Trophoblast cell (in vitro differentiated cells and primary cell): ENCODE measurements around the gene SPATA21.
A peak's percentile ranks its signal among the peaks of the same experiment; 100 is the strongest.

Source experiments
- DNase-seq, 2 donors: peaks; one replicate each; pipeline ENCODE4 v3.0.0-alpha.2; 2016
- H2AFZ ChIP-seq: 2 replicates; pipeline ENCODE4 v1.6.1; 2013; ENCODE audit warnings: low read length, moderate library complexity, mild to moderate bottlenecking; ENCODE audit not compliant: insufficient read depth, poor library complexity
- H2AK5ac ChIP-seq: 2 replicates; pipeline ENCODE4 v1.6.1; 2013; ENCODE audit warnings: mild to moderate bottlenecking, low read length
- H2BK120ac ChIP-seq: 2 replicates; pipeline ENCODE4 v1.6.1; 2013; ENCODE audit warnings: low read length, mild to moderate bottlenecking, moderate library complexity; ENCODE audit not compliant: insufficient read depth, poor library complexity
- H2BK12ac ChIP-seq: 2 replicates; pipeline ENCODE4 v1.6.1; 2013; ENCODE audit warnings: mild to moderate bottlenecking, low read length, moderate library complexity
- H2BK5ac ChIP-seq: 2 replicates; pipeline ENCODE4 v1.6.1; 2013; ENCODE audit warnings: low read length, low read depth, moderate library complexity, mild to moderate bottlenecking; ENCODE audit not compliant: poor library complexity
- H3K14ac ChIP-seq: 2 replicates; pipeline ENCODE4 v1.6.1; 2013; ENCODE audit warnings: mild to moderate bottlenecking, low read length
- H3K18ac ChIP-seq: 2 replicates; pipeline ENCODE4 v1.6.1; 2013; ENCODE audit warnings: mild to moderate bottlenecking, low read length
- H3K23ac ChIP-seq: 2 replicates; pipeline ENCODE4 v1.6.1; 2013; ENCODE audit warnings: low read length
- H3K27ac ChIP-seq: 2 replicates; pipeline ENCODE4 v1.5.1; 2013; ENCODE audit warnings: low read depth, mild to moderate bottlenecking, inconsistent platforms, low read length, moderate library complexity
- H3K27me3 ChIP-seq: 2 replicates; pipeline ENCODE4 v1.6.1; 2013; ENCODE audit warnings: inconsistent platforms, mild to moderate bottlenecking, low read length, moderate library complexity; ENCODE audit not compliant: insufficient read depth
- H3K36me3 ChIP-seq, 2 experiments: 1 replicate in 1 of 2; 2 replicates in 1 of 2; pipeline ENCODE4 v1.6.1; 2013; ENCODE audit warnings: low read length in 2 of 2, mild to moderate bottlenecking in 2 of 2, moderate library complexity in 1 of 2; ENCODE audit not compliant: insufficient read depth in 2 of 2, control insufficient read depth in 1 of 2
- H3K4ac ChIP-seq: 2 replicates; pipeline ENCODE4 v1.6.1; 2013; ENCODE audit warnings: low read depth, mild to moderate bottlenecking, low read length, moderate library complexity
- H3K4me1 ChIP-seq, 2 experiments: 1 replicate in 1 of 2; 2 replicates in 1 of 2; pipeline ENCODE4 v1.6.1; 2013; ENCODE audit warnings: low read length in 2 of 2, mild to moderate bottlenecking in 2 of 2, moderate library complexity in 1 of 2; ENCODE audit not compliant: insufficient read depth in 2 of 2, control insufficient read depth in 1 of 2
- H3K4me2 ChIP-seq: 2 replicates; pipeline ENCODE4 v1.6.1; 2013; ENCODE audit warnings: inconsistent platforms, mild to moderate bottlenecking, low read length, moderate library complexity
- H3K4me3 ChIP-seq: 2 replicates; pipeline ENCODE4 v1.5.1; 2013; ENCODE audit warnings: mild to moderate bottlenecking, low read depth, low read length, inconsistent platforms
- H3K79me1 ChIP-seq: one replicate; pipeline ENCODE4 v1.6.1; 2013; ENCODE audit warnings: low read length
- H3K79me2 ChIP-seq: 2 replicates; pipeline ENCODE4 v1.6.1; 2013; ENCODE audit warnings: low read length, mild to moderate bottlenecking; ENCODE audit not compliant: control insufficient read depth, insufficient read depth, poor library complexity
- H3K9ac ChIP-seq: 2 replicates; pipeline ENCODE4 v1.6.1; 2013; ENCODE audit warnings: mild to moderate bottlenecking, low read length
- H3K9me3 ChIP-seq: 2 replicates; pipeline ENCODE4 v1.6.1; 2013; ENCODE audit warnings: low read depth, mild to moderate bottlenecking, control low read depth, inconsistent platforms, low read length; ENCODE audit not compliant: insufficient read depth
- H4K12ac ChIP-seq: 2 replicates; pipeline ENCODE4 v1.6.1; 2013; ENCODE audit warnings: low read depth, mild to moderate bottlenecking, low read length, moderate library complexity
- H4K8ac ChIP-seq: 2 replicates; pipeline ENCODE4 v1.6.1; 2013; ENCODE audit warnings: low read depth, mild to moderate bottlenecking, low read length, moderate library complexity
- H4K91ac ChIP-seq: one replicate; pipeline ENCODE4 v1.6.1; 2013; ENCODE audit warnings: low read depth, mild to moderate bottlenecking, low read length, moderate library complexity
- WGBS: extraction: QIAGEN DNeasy Blood & Tissue Kit; methylation state at CpG from one replicate; pipeline ENCODE4 v1.1.7; 2013; ENCODE audit warnings: missing lambda C conversion rate; ENCODE audit not compliant: insufficient read length, insufficient coverage; ENCODE audit errors: extremely low coverage; 5-methylcytosine and 5-hydroxymethylcytosine counted together

SPATA21 gene

GRCh38 chr1:16387201-16388188 is 49.7 kb downstream of the SPATA21 start:
- no peak overlapping the region for H3K4me2 ChIP-seq
- no CpG with 5 or more reads among the region's 14 CpGs for WGBS
- H3K18ac ChIP-seq = no peak overlapping the region
- no peak overlapping the region for H3K4me3 ChIP-seq
- H3K36me3 ChIP-seq = peaks cover 0 to 7% of the 10 kb centered on the region in 2 experiments
- no peak for DNase-seq
- no peak overlapping the region for H3K27ac ChIP-seq
- no peak overlapping the region for H4K8ac ChIP-seq
- H3K79me1 ChIP-seq = no peaks in the 10 kb centered on the region
- no peak overlapping the region for H3K14ac ChIP-seq
- H4K91ac ChIP-seq = no peak overlapping the region
- no peak overlapping the region for H2BK12ac ChIP-seq
- H3K23ac ChIP-seq = no peak overlapping the region
- H2BK120ac ChIP-seq = no peak overlapping the region
- no peak overlapping the region for H2AK5ac ChIP-seq
- no peaks in the 10 kb centered on the region for H3K27me3 ChIP-seq
- peaks cover 2 to 10% of the 10 kb centered on the region in 2 experiments for H3K4me1 ChIP-seq
- H3K4ac ChIP-seq = peak overlapping the region; percentile 53
- no peak overlapping the region for H3K9ac ChIP-seq
- peaks cover 2% of the 10 kb centered on the region for H3K9me3 ChIP-seq
- H3K79me2 ChIP-seq = peaks cover 11% of the 10 kb centered on the region
- H2BK5ac ChIP-seq = no peak overlapping the region
- H4K12ac ChIP-seq = no peak overlapping the region
- no peak overlapping the region for H2AFZ ChIP-seq

DNA sequence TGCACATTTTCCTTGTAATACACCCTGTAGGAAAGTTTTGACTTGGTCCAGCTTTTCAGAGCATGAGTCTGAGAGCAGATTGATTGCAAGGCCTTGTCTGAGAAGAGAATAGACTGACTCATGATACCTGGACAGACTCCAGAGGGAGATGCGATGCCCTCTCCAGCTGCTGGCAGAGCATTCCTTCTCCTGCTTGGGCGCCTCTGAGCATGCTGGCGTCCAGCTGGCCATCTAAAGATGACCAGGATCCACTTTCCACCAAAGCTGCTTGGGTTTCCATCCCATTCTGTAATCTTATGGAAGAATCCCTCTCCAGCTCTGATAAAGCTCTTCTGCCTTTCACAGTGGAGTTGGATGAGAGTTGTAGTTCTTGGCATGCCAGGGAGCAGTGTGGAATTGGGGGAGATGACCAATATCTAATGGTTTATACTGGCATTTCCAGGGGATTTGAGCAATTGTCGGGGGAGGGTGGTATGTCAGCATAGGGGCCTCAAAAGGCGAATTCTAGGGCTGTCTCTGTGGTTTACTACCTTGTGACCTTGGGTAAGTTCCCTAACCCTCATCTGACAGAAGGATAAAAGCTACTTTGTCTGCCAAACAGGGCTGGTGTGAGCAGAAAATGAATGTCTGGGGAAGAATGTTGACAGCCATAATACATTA is 50.6 kb downstream of the SPATA21 start:
- no CpG with 5 or more reads among the region's 5 CpGs for WGBS
- Histone ChIP-seq H3K36me3 (peaks cover 0 to 5% of the 10 kb centered on the region in 2 experiments), H2AFZ (no peak overlapping the region), H3K4ac (peak overlapping the region; percentile 1), H4K12ac (no peak overlapping the region), H3K4me3 (no peak overlapping the region), H4K91ac (no peak overlapping the region), H3K27me3 (no peaks in the 10 kb centered on the region), H3K27ac (no peak overlapping the region), H2BK12ac (no peak overlapping the region), H4K8ac (no peak overlapping the region), H3K23ac (no peak overlapping the region), H2AK5ac (no peak overlapping the region), H3K79me2 (peaks cover 8% of the 10 kb centered on the region), H2BK120ac (no peak overlapping the region), H3K14ac (no peak overlapping the region), H3K9ac (no peak overlapping the region), H3K4me2 (no peak overlapping the region), H2BK5ac (no peak overlapping the region), H3K79me1 (no peaks in the 10 kb centered on the region), H3K4me1 (peaks cover 2 to 10% of the 10 kb centered on the region in 2 experiments), H3K9me3 (peaks cover 2% of the 10 kb centered on the region), H3K18ac (no peak overlapping the region)
- no peak for DNase-seq

DNA sequence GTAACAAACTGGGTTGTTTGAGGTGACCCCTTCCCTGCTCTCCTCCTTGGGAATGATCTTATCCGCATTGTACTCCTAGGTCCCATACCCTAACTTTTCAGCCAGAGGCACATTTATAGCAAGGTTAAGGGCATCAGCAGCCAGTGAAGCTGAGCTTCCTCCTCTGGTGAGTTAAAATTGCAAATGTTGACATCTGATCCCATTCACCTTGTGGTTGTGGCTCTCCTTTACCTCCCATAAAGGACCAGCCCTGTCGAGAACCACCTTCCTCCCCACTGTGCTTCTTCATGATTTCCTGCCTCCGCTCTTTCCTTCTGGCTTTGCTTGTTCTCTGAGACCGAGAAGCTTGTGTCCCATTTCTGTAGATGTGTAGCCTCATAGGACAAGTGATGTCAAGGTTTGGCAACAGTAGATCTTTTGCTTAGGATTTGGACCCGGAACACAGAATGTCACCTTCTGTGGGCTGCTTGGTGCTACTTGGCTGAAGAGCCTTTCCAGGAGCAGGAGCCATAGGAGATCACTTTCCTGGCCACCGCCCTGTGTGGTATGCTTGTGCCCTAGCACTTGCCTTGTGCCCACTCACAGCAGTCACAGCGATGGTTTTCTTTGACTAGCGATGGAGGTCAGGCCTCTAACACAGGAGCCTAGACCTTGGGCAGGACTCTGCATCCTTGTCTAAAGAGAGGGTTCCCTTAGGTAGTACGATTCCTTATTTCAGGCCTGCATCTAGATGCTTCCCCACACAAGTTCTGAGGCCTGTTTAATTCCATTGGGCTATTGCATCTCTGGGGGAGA is 51.4 kb downstream of the SPATA21 start:
- no CpG with 5 or more reads among the region's 9 CpGs for WGBS
- no peak for DNase-seq
- H3K79me1 ChIP-seq = no peaks in the 10 kb centered on the region

GRCh38 chr1:16383888-16384287 is 53.3 kb downstream of the SPATA21 start:
- Histone ChIP-seq H4K12ac (no peak overlapping the region), H3K27ac (no peak overlapping the region), H3K9ac (no peak overlapping the region), H3K18ac (no peak overlapping the region), H3K27me3 (no peaks in the 10 kb centered on the region), H2AFZ (no peak overlapping the region), H3K4me2 (no peak overlapping the region), H2BK120ac (no peak overlapping the region), H3K9me3 (peaks cover 2% of the 10 kb centered on the region), H2AK5ac (no peak overlapping the region), H3K4me1 (peaks cover under 1 to 5% of the 10 kb centered on the region in 2 experiments), H3K36me3 (peaks cover 0 to 5% of the 10 kb centered on the region in 2 experiments), H2BK12ac (no peak overlapping the region), H3K4me3 (no peak overlapping the region), H3K14ac (no peak overlapping the region), H3K23ac (no peak overlapping the region), H2BK5ac (no peak overlapping the region), H3K79me1 (no peaks in the 10 kb centered on the region), H4K91ac (no peak overlapping the region), H3K79me2 (peaks cover 8% of the 10 kb centered on the region), H4K8ac (no peak overlapping the region), H3K4ac (peak overlapping the region; percentile 47)
- no peak for DNase-seq
- no CpG with 5 or more reads among the region's 5 CpGs for WGBS

More for the DNA sequence above, 51.4 kb downstream of the SPATA21 start:
- Histone ChIP-seq H3K9ac (no peak overlapping the region), H3K18ac (no peak overlapping the region), H2AK5ac (no peak overlapping the region), H3K23ac (no peak overlapping the region), H4K8ac (no peak overlapping the region), H3K27ac (no peak overlapping the region), H3K4me2 (no peak overlapping the region), H3K4me1 (peaks cover 0 to 10% of the 10 kb centered on the region in 2 experiments), H2BK120ac (no peak overlapping the region), H3K27me3 (no peaks in the 10 kb centered on the region), H3K4ac (peak overlapping the region; percentile 1), H3K14ac (no peak overlapping the region), H3K9me3 (peaks cover 2% of the 10 kb centered on the region), H4K91ac (no peak overlapping the region), H4K12ac (no peak overlapping the region), H3K79me2 (peaks cover 6% of the 10 kb centered on the region), H3K4me3 (no peak overlapping the region), H2BK5ac (no peak overlapping the region), H3K36me3 (peaks cover 0 to 5% of the 10 kb centered on the region in 2 experiments), H2BK12ac (no peak overlapping the region), H2AFZ (no peak overlapping the region)
